HG02571 (cell line): ENCODE results near the gene PRAMEF15.
"Not testable (repeated sequence)": the region's sequence is repeated elsewhere in the genome, so short reads cannot be mapped to it uniquely, and the experiment has no call there.

Experiments used
- ATAC-seq: cut with Tn5 transposase; IDR thresholded peaks from one replicate; pipeline ENCODE4 v1.9.1; 2021; ENCODE audit warnings: mild to moderate bottlenecking, moderate library complexity; ENCODE audit not compliant: unreplicated experiment

The PRAMEF15 gene

GRCh38 chr1:13315281-13315680 is at the start of gene PRAMEF15:
PRAMEF15 (plus strand) TSS chr1:13315581; CDS start chr1:13318408, 2,827 bp downstream.
- not testable (repeated sequence) for ATAC-seq

GRCh38 chr1:13277016-13277415 is 38.4 kb upstream of the PRAMEF15 start:
- not testable (repeated sequence) for ATAC-seq

- not testable (repeated sequence) for ATAC-seq
Measured at GRCh38 chr1:13279617-13280016, 35.8 kb upstream of the PRAMEF15 start.

- ATAC-seq, result not testable (repeated sequence)
Measured at GRCh38 chr1:13285037-13285436, 30.3 kb upstream of the PRAMEF15 start, which contains the start of gene PRAMEF8. PRAMEF8 (minus strand) TSS chr1:13285137; CDS start chr1:13284091, 1,046 bp downstream.

GRCh38 chr1:13289030-13289429 is 26.4 kb upstream of the PRAMEF15 start:
- ATAC-seq, result not testable (repeated sequence)

- not testable (repeated sequence) for ATAC-seq
Measured at GRCh38 chr1:13297216-13297931, 18.0 kb upstream of the PRAMEF15 start.

- ATAC-seq, result not testable (repeated sequence)
Measured at GRCh38 chr1:13298699-13299098, 16.7 kb upstream of the PRAMEF15 start.

- ATAC-seq, result not testable (repeated sequence)
Measured at GRCh38 chr1:13302197-13302596, 13.2 kb upstream of the PRAMEF15 start.

GRCh38 chr1:13303239-13303638 is 12.1 kb upstream of the PRAMEF15 start, which contains the start of gene PRAMEF33:
PRAMEF33 (plus strand) TSS chr1:13303539; CDS start chr1:13305955, 2,416 bp downstream.
- not testable (repeated sequence) for ATAC-seq

- not testable (repeated sequence) for ATAC-seq
Measured at GRCh38 chr1:13342496-13342895, 27.1 kb downstream of the PRAMEF15 start.

GRCh38 chr1:13347034-13347433 is 31.7 kb downstream of the PRAMEF15 start, which contains the start of gene PRAMEF14:
PRAMEF14 (minus strand) TSS chr1:13347134; CDS start chr1:13345314, 1,820 bp downstream.
- not testable (repeated sequence) for ATAC-seq

- not testable (repeated sequence) for ATAC-seq
Measured at GRCh38 chr1:13353476-13353875, 38.1 kb downstream of the PRAMEF15 start.

GRCh38 chr1:13354475-13354874 is 39.1 kb downstream of the PRAMEF15 start:
- ATAC-seq, result not testable (repeated sequence)

- ATAC-seq, result not testable (repeated sequence)
Measured at GRCh38 chr1:13356774-13357173, 41.4 kb downstream of the PRAMEF15 start.

- ATAC-seq, result not testable (repeated sequence)
Measured at GRCh38 chr1:13362364-13362763, 47.0 kb downstream of the PRAMEF15 start.

- ATAC-seq, result not testable (repeated sequence)
Measured at GRCh38 chr1:13364928-13365327, 49.5 kb downstream of the PRAMEF15 start.

GRCh38 chr1:13366536-13366935 is 51.2 kb downstream of the PRAMEF15 start:
- ATAC-seq, result not testable (repeated sequence)

GRCh38 chr1:13368544-13368943 is 53.2 kb downstream of the PRAMEF15 start:
- not testable (repeated sequence) for ATAC-seq
